HCT116 (cell line): Measurements from ENCODE around the gene ACVR1B. TPM values are rescaled to one million over a fixed set of nuclear protein-coding genes. Genes with fewer than 3 reads are reported as not detected.

Experiments
- ATAC-seq: fragments of 200-7000 bp; cut with Tn5 transposase; 2 replicates; pipeline ENCODE4 v1.9.1; 2020; ENCODE audit warnings: mild to moderate bottlenecking, moderate library complexity
- BruUV-seq: library from RNA; stranded (reverse); fragments of 400-500 nt; replicated peaks from 2 replicates; lab custom pipeline; 2021; lab: Mats Ljungman, UMichigan
- CTCF ChIA-PET: fragments of 300-600 bp; sonication (Branson Sonifier 250); formaldehyde crosslinking; loops from one replicate; lab custom pipeline; 2021; ENCODE audit warnings: antibody characterized with exemption; lab: Charles Lee
- POLR2A ChIA-PET: fragments of 300-600, 350-600 bp; sonication (Branson Sonifier 250); formaldehyde crosslinking; loops from one replicate; lab custom pipeline; 2021; ENCODE audit warnings: antibody characterized with exemption; lab: Charles Lee
- RAD21 ChIA-PET, 2 experiments: fragments of 300-600 bp; sonication (Branson Sonifier 250); formaldehyde crosslinking; loops; one replicate each; lab custom pipeline; 2023; ENCODE audit warnings: low total read pairs in 2 of 2; ENCODE audit not compliant: uncharacterized antibody in 2 of 2, unreplicated experiment in 2 of 2, low non-redundant PET in 1 of 2; lab: Charles Lee
- DNase-seq: peaks from one replicate; pipeline ENCODE4 v3.0.0-alpha.2; 2010; ENCODE audit warnings: low read depth, low spot score
- H2AFZ ChIP-seq: fragments of 200-600 bp; shearing (Covaris generic), sonication (generic); 2 replicates; pipeline ENCODE4 v1.6.1; 2017; ENCODE audit warnings: low read depth, mixed run types, mixed read lengths, antibody characterized with exemption, low read length; ENCODE audit not compliant: poor library complexity, severe bottlenecking
- H3K27ac ChIP-seq: 2 replicates; pipeline ENCODE4 v1.5.1; 2012; ENCODE audit warnings: low read depth, low read length
- H3K27me3 ChIP-seq: fragments of 200-600 bp; sonication (generic); 2 replicates; pipeline ENCODE4 v1.6.1; 2016; ENCODE audit warnings: mixed run types, low read length, mixed read lengths; ENCODE audit not compliant: insufficient read depth
- H3K36me3 ChIP-seq, 2 experiments: fragments of 200-500 bp in 1 of 2; fragments of 200-600 bp in 1 of 2; sonication (Bioruptor generic) in 1 of 2; sonication (generic) in 1 of 2; 2 replicates each; pipeline versions ENCODE4 v1.5.1 to v1.6.1; 2014 to 2016; ENCODE audit warnings: low read length in 2 of 2, inconsistent platforms in 1 of 2, mixed read lengths in 1 of 2, mixed run types in 1 of 2; ENCODE audit not compliant: insufficient read depth in 2 of 2, control insufficient read depth in 1 of 2
- H3K4me1 ChIP-seq, 2 experiments: fragments of 200-600 bp in 1 of 2; sonication (generic) in 1 of 2; 2 replicates each; pipeline versions ENCODE4 v1.5.1 to v1.6.1; 2012 to 2017; ENCODE audit warnings: low read length in 2 of 2, inconsistent platforms in 1 of 2, mild to moderate bottlenecking in 1 of 2, mixed read lengths in 1 of 2, mixed run types in 1 of 2, moderate library complexity in 1 of 2; ENCODE audit not compliant: insufficient read depth in 2 of 2, control insufficient read depth in 1 of 2
- H3K4me2 ChIP-seq: fragments of 200-600 bp; sonication (generic); 2 replicates; pipeline ENCODE4 v1.6.1; 2017; ENCODE audit warnings: mixed run types, low read length, mixed read lengths
- H3K4me3 ChIP-seq, 2 experiments: fragments of 200-600 bp in 1 of 2; sonication (generic) in 1 of 2; replicated peaks in 1 of 2; 2 replicates each; pipeline ENCODE4 v1.5.1; 2011 to 2016; ENCODE audit warnings: low read length in 2 of 2, control low read depth in 1 of 2, low read depth in 1 of 2, mild to moderate bottlenecking in 1 of 2, mixed read lengths in 1 of 2, mixed run types in 1 of 2
- H3K79me2 ChIP-seq: fragments of 200-600 bp; sonication (generic); 2 replicates; pipeline ENCODE4 v1.6.1; 2017; ENCODE audit warnings: mild to moderate bottlenecking, mixed run types, low read length, moderate library complexity, mixed read lengths; ENCODE audit not compliant: insufficient read depth
- H3K9ac ChIP-seq: fragments of 200-600 bp; sonication (generic); 2 replicates; pipeline ENCODE4 v1.6.1; 2016; ENCODE audit warnings: low read length, mixed read lengths
- H3K9me2 ChIP-seq: fragments of 200-600 bp; sonication (generic), shearing (Covaris generic); 2 replicates; pipeline ENCODE4 v1.6.1; 2017; ENCODE audit warnings: mixed run types, mild to moderate bottlenecking, moderate library complexity; ENCODE audit not compliant: insufficient read depth
- H3K9me3 ChIP-seq, 2 experiments: fragments of 200-500 bp in 1 of 2; fragments of 200-600 bp in 1 of 2; sonication (Bioruptor generic) in 1 of 2; sonication (generic) in 1 of 2; 2 replicates each; pipeline ENCODE4 v1.6.1; 2014 to 2017; ENCODE audit warnings: low read length in 2 of 2, mixed read lengths in 2 of 2, inconsistent platforms in 1 of 2, low read depth in 1 of 2, mild to moderate bottlenecking in 1 of 2, mixed run types in 1 of 2, moderate library complexity in 1 of 2; ENCODE audit not compliant: control insufficient read depth in 1 of 2, insufficient read depth in 1 of 2
- H4K20me1 ChIP-seq: fragments of 200-600 bp; sonication (generic), shearing (Covaris generic); 2 replicates; pipeline ENCODE4 v1.6.1; 2017; ENCODE audit warnings: mixed run types, mild to moderate bottlenecking, moderate library complexity; ENCODE audit not compliant: insufficient read depth
- ATF3 ChIP-seq: IDR thresholded peaks from 2 replicates; pipeline ENCODE4 v1.6.1; 2012
- CBX3 ChIP-seq: IDR thresholded peaks from 2 replicates; pipeline ENCODE4 v1.6.1; 2012; ENCODE audit warnings: low read depth
- EGR1 ChIP-seq: IDR thresholded peaks from 2 replicates; pipeline ENCODE4 v1.6.1; 2012; ENCODE audit warnings: low read depth
- JUND ChIP-seq: IDR thresholded peaks from 2 replicates; pipeline ENCODE4 v1.6.1; 2012
- MAX ChIP-seq: IDR thresholded peaks from 2 replicates; pipeline ENCODE4 v1.6.1; 2012
- POLR2A ChIP-seq: IDR thresholded peaks from 2 replicates; pipeline ENCODE4 v1.7.0; 2011; ENCODE audit warnings: borderline replicate concordance; ENCODE audit not compliant: insufficient read depth, insufficient read length; ENCODE audit errors: extremely low read depth
- RAD21 ChIP-seq: IDR thresholded peaks from 2 replicates; pipeline ENCODE4 v1.6.1; 2012; ENCODE audit warnings: low read depth, mild to moderate bottlenecking
- SRF ChIP-seq: IDR thresholded peaks from 2 replicates; pipeline ENCODE4 v1.6.1; 2012; ENCODE audit warnings: low read depth
- ZFX ChIP-seq: fragments of 450-650 bp; IDR thresholded peaks from 2 replicates; pipeline ENCODE4 v1.6.1; 2017
- intact Hi-C: fragments of 100-400 bp; cut with micrococcal nuclease; formaldehyde crosslinking; loops from 2 replicates; pipeline ENCODE4 v1.10.0; 2022
- total RNA-seq: library from RNA; stranded (reverse); gene quantifications from one replicate; pipeline ENCODE4 v1.2.1, GENCODE V29; 2021; ENCODE audit not compliant: unreplicated experiment

Gene ACVR1B
- total RNA-seq, 1 experiment from 2014 or later, result 22.7 TPM

- H3K4me3 ChIP-seq, result no peak within 1 kb of the TSS
- no TSS peak for BruUV-seq
Observed at GRCh38 chr12:51907083-51907855, 44.2 kb upstream of the ACVR1B start, which contains the start of gene ACVRL1. Gene ACVRL1, plus strand, starts transcription at chr12:51907504. Its CDS starts 4,971 bp downstream, at chr12:51912475.

GRCh38 chr12:51907856-51908425 lies 43.6 kb upstream of the ACVR1B start:
- H3K4me1 ChIP-seq, result peaks cover 5 to 13% of the 10 kb centered on the region in 2 experiments; a peak in 3 of 4 replicates
- no peaks in the 10 kb centered on the region for H3K9me2 ChIP-seq
- intact Hi-C loops, result no loop called here
- ATAC-seq (no peak), DNase-seq (no peak)
- H3K4me3 ChIP-seq, result no peak overlapping the region
- no peak overlapping the region for H2AFZ ChIP-seq
- POLR2A ChIA-PET, result no interaction called here
- BruUV-seq, result no TSS peak
- no peaks in the 10 kb centered on the region for H3K36me3 ChIP-seq
- H3K9ac ChIP-seq, result no peak overlapping the region
- CTCF ChIA-PET, result no interaction called here
- H3K79me2 ChIP-seq, result no peaks in the 10 kb centered on the region
- no peak overlapping the region for H3K4me2 ChIP-seq
- no peak overlapping the region for H3K27ac ChIP-seq
- H3K27me3 ChIP-seq, result no peaks in the 10 kb centered on the region
- H3K9me3 ChIP-seq, result no peaks in the 10 kb centered on the region
- RAD21 ChIA-PET, result no interaction called here
- H4K20me1 ChIP-seq, result no peaks in the 10 kb centered on the region
- no peak for TF ChIP-seq CBX3
- no peak for TF ChIP-seq ZFX
- TF ChIP-seq EGR1, result no peak
- TF ChIP-seq SRF, result no peak
- no peak for TF ChIP-seq ATF3
- TF ChIP-seq, all 23 proteins: peak for 0

More at GRCh38 chr12:51907083-51907855, 44.2 kb upstream of the ACVR1B start, which contains the start of gene ACVRL1:
- H3K9me3 ChIP-seq, result no peaks in the 10 kb centered on the region
- no peak within 1 kb of the TSS for H2AFZ ChIP-seq
- H3K4me1 ChIP-seq, result peaks cover 0 to 7% of the 10 kb centered on the region in 2 experiments; a peak in 3 of 4 replicates
- POLR2A ChIA-PET, result no interaction called here
- no peak for TF ChIP-seq RAD21
- no peak for TF ChIP-seq CBX3
- no peak for TF ChIP-seq JUND
- no peak for TF ChIP-seq POLR2A
- TF ChIP-seq MAX, result no peak
- TF ChIP-seq, all 23 proteins: peak for 0
- H3K4me2 ChIP-seq, result no peak within 1 kb of the TSS
- ATAC-seq, result no peak
- CTCF ChIA-PET, result no interaction called here
- H3K27ac ChIP-seq, result no peak within 1 kb of the TSS
- H3K9ac ChIP-seq, result no peak within 1 kb of the TSS
- no peaks in the 10 kb centered on the region for H4K20me1 ChIP-seq
- RAD21 ChIA-PET, result no interaction called here
- intact Hi-C loops, result no loop called here
- H3K27me3 ChIP-seq, result no peaks in the 10 kb centered on the region
- no peak for DNase-seq
- no peaks in the 10 kb centered on the region for H3K79me2 ChIP-seq
- no peaks in the 10 kb centered on the region for H3K9me2 ChIP-seq
- no peaks in the 10 kb centered on the region for H3K36me3 ChIP-seq
